Mucosa of descending colon (tissue), 3 donors: ENCODE results near the gene PIP4K2A. TPM values are rescaled to one million over a fixed set of nuclear protein-coding genes. Genes with fewer than 3 reads are reported as not detected.

ENCODE experiments used
- ATAC-seq: fragments of 200-7000 bp; cut with Tn5 transposase; one replicate; pipeline ENCODE4 v1.9.1; 2020; ENCODE audit warnings: mild to moderate bottlenecking, moderate library complexity
- DNase-seq, 3 donors: peaks; one replicate each; pipeline ENCODE4 v3.0.0-alpha.2; 2020
- H3K36me3 ChIP-seq: fragments of 200-600 bp; one replicate; pipeline ENCODE4 v1.8.0; 2021; ENCODE audit warnings: low read depth, mild to moderate bottlenecking
- H3K4me1 ChIP-seq: fragments of 200-600 bp; one replicate; pipeline ENCODE4 v1.8.0; 2021; ENCODE audit warnings: low read depth, mild to moderate bottlenecking
- H3K4me3 ChIP-seq: fragments of 200-600 bp; one replicate; pipeline ENCODE4 v1.8.0; 2021; ENCODE audit warnings: mild to moderate bottlenecking
- H3K9me3 ChIP-seq: fragments of 200-600 bp; one replicate; pipeline ENCODE4 v1.8.0; 2021; ENCODE audit warnings: mild to moderate bottlenecking
- CTCF ChIP-seq: fragments of 200-600 bp; IDR thresholded peaks from one replicate; pipeline ENCODE4 v1.8.0; 2022; ENCODE audit warnings: antibody characterized with exemption, mild to moderate bottlenecking
- intact Hi-C, 2 donors: fragments of 100-400 bp; cut with DNase I in 1 of 2; cut with micrococcal nuclease in 1 of 2; formaldehyde crosslinking; loops; one replicate each; pipeline versions ENCODE4 v1.11.0 to v1.11.1; 2022; cut with DNase I, micrococcal nuclease
- total RNA-seq, 3 donors: library from RNA; stranded (reverse); fragmentation: NEBNext Ultra II Directional in 2 of 3; extraction: Animal tissue kit (Norgen Biotek cat#: 25700) in 2 of 3; gene quantifications; one replicate each; pipeline versions ENCODE4 v1.2.1 to v1.2.4, GENCODE V29; 2021 to 2023
- donor health status: DM: no; HTN: no; CAD: no; lungs with moderate emphysema.
- donor health status: DM: no; HTN: no; CAD: no.
- donor health status: DM: no; HTN: yes; CAD: no.

PIP4K2A gene
- total RNA-seq, 3 donors from 2014 or later = 17.2 to 29.4 (median 21.2) TPM

DNA sequence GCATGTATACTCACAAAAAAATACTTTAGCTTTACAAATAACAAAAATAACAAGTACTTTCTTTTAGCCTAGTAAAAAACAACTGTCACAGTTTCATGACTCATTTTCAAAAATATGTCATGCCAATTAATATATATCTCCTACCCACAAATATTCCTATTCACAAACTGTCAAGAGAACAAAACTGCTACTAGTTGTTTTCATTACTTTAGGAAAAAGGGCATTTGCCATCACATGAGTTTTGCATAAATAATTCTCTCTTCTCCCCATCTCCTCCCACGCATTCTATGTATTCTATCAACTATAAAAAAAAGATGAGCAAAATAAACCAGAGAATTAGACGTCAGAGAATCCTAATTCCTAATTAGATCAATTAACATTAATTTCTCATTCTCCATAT lies 87.6 kb downstream of the PIP4K2A start:
- H3K36me3 ChIP-seq = no peaks in the 10 kb centered on the region
- no peaks in the 10 kb centered on the region for H3K4me1 ChIP-seq
- TF ChIP-seq CTCF = no peak
- intact Hi-C loops = no loop called here
- DNase-seq = no peak
- no peak for ATAC-seq
- no peaks in the 10 kb centered on the region for H3K9me3 ChIP-seq
- H3K4me3 ChIP-seq = no peak overlapping the region

- intact Hi-C loops = no loop called here
- Histone ChIP-seq H3K4me3 (no peak overlapping the region), H3K4me1 (peaks cover under 1% of the 10 kb centered on the region), H3K36me3 (no peaks in the 10 kb centered on the region), H3K9me3 (no peaks in the 10 kb centered on the region)
- ATAC-seq = no peak
- no peak for TF ChIP-seq CTCF
- DNase-seq = no peak
These were observed 88.7 kb downstream of the PIP4K2A start for GRCh38 chr10:22625516-22626290.

DNA sequence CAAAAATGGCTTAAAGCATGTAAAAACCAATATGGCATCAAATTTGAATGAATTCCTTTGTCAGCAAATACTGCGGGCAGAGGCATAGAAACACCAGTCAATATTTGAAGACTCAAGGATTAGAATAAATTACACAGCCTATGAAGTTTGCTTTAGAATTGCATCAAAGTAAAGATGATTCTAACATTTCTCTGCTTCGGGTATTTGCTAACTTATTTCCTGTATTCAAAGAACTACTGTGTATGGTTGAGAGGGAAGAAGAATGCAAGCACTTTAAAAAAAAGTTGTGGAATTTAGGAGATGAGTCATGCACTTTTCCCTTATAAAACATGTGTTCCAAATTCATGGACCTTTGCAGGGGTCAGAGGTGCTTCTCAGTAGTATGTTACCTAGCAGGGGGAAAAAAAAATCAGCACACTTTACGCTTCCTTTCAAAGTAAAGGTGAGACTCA lies 90.1 kb downstream of the PIP4K2A start:
- no peaks in the 10 kb centered on the region for H3K9me3 ChIP-seq
- no peak overlapping the region for H3K4me3 ChIP-seq
- no peak for TF ChIP-seq CTCF
- H3K4me1 ChIP-seq = peaks cover 6% of the 10 kb centered on the region
- ATAC-seq = no peak
- H3K36me3 ChIP-seq = no peaks in the 10 kb centered on the region
- intact Hi-C loops = no loop called here
- no peak for DNase-seq

- no peaks in the 10 kb centered on the region for H3K36me3 ChIP-seq
- no peak for DNase-seq
- intact Hi-C loops = no loop called here
- no peaks in the 10 kb centered on the region for H3K9me3 ChIP-seq
- TF ChIP-seq CTCF = no peak
- H3K4me1 ChIP-seq = peaks cover 6% of the 10 kb centered on the region
- ATAC-seq = peak; percentile 27
- no peak overlapping the region for H3K4me3 ChIP-seq
These were observed 90.6 kb downstream of the PIP4K2A start for GRCh38 chr10:22623633-22624253.

DNA sequence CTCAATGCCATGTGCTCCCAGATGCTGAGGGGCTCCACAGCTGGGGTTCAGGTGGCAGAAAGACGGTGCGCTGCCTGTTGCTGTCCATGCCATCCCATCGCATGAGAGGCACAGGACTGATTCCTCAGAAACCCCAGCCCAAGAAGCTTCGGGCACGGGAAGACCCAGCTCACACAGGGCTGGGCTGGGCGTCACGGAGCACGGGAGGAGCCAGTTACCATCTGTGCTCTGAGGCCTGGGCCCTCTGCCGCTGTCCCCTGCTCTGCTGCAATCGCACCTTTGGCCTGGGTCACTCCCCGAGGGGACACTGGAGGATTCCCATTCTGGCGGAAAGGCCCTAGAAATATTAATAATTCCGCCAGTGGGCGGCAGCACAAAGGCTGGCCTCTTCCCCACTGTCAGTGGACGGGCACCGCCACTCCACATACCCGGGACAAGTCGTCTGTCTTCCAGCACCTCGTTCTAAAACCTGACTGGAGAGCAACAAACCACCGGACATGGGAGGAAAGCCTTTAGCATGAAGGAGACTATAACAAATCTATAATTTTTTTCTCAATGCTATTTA lies 92.1 kb downstream of the PIP4K2A start:
- TF ChIP-seq CTCF = no peak
- H3K4me3 ChIP-seq = no peak overlapping the region
- intact Hi-C loops = no loop called here
- DNase-seq = no peak
- ATAC-seq = no peak
- peaks cover 6% of the 10 kb centered on the region for H3K4me1 ChIP-seq
- H3K36me3 ChIP-seq = no peaks in the 10 kb centered on the region
- H3K9me3 ChIP-seq = no peaks in the 10 kb centered on the region
